ENCODE results near the gene SIRT5.

The SIRT5 gene

DNA sequence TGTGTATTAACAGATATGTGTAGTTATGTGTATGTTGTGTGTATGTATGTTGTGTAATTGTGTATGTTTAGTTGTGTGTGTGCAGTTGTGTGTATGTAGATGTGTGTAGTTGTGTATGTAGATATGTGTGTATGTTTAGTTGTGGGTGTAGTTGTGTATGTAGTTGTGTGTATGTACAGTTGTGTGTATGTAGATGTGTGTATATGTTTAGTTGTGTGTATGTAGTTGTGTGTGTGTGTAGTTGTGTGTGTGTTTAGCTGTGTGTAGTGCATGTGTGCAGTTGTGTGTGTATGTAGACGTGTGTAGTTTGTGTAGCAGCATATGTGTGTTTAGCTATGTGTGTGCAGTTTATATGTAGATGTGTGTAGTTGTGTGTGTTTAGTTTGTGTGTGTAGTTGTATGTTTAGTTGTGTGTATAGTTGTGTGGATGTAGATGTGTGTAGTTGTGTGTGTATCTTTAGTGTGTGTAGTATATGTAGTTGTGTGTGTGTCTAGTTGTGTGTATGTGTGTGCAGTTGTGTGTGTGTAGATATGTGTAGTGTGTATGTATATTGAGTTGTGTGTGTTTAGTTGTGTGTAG lies 16.3 kb downstream of the SIRT5 start:
- DNase-seq = no peak

DNA sequence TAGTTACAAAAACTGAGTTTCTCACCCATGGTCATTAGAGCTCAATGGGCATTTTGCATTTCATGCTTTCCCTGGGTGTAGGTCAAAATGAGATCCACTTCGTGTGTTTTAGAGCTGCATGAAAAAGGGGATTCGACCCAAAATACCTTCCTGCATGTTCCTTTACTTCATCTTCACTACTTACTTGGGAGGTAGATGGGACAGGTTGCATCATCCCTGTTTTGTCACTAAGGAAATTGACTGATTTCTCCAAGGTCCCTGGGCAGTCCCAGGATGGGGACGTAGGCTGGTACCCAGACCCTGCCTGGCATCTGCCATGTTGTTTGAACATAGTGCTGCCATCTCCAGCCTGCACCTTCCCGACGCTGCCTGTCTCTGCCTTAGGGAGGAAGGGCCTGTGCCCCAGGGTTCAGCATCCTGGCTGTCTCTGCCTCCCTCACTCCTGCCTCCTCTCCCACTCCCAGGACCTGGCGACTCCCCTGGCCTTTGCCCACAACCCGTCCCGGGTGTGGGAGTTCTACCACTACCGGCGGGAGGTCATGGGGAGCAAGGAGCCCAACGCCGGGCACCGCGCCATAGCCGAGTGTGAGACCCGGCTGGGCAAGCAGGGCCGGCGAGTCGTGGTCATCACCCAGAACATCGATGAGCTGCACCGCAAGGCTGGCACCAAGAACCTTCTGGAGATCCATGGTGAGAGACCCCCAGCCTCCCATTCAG lies 17.0 kb downstream of the SIRT5 start:
- no peak for DNase-seq

DNA sequence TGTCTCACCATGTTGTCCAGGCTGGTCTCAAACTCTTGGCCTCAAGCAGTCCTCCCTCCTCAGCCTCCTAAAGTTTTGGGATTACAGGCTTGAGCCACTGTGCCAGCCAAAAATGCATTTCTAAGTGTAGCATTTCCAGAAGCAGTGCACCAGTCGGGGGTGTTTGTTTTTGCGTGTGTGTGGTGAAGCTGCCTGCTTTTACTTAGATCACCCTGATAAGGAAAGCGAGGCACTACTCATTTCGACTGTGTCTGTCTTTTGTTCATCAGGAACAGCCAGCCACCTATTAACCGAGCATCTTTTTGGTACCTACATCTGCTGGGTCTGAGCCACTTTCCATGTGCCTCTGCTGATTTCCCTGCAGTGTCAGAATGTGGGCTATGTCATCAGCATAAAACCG lies 18.7 kb downstream of the SIRT5 start:
- DNase-seq = no peak

DNA sequence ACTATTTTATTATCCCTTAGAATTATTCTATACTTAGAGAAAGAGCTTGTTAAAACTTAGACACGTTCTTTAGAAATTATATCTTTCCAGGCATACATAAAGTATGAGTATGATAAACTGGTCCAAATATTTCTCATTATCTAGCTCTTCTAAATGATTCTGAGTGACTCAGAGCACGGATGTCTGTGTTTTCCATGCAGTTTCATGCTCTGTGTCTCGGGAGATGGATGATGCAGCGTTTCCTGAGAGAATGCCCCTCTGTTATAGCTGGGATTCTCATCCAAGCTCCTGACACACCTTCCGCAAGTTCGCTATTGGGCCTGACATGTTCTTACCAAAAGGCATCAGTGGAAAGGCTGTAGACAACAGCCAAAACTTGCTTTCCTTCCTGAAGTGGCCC lies 19.3 kb downstream of the SIRT5 start:
- DNase-seq = no peak

DNA sequence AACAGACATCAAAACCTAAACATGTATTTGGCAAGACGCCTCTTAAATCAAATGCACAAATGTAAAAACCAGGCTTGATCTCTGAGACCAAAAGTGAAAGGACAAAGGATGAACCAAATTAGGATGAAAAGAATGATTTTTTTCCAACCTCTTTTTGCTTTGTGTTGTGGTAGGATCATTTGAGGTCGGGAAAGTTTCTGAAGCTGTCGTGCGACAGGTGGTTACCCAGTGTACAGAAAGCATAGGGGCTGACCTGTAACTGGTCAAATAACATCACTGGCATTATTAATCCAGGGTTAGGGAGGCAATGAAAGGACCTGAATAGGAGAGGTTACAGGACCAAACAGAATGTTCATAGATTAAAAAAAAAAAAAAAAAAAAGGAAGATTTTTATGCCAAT lies 22.7 kb downstream of the SIRT5 start:
- no peak for DNase-seq

DNA sequence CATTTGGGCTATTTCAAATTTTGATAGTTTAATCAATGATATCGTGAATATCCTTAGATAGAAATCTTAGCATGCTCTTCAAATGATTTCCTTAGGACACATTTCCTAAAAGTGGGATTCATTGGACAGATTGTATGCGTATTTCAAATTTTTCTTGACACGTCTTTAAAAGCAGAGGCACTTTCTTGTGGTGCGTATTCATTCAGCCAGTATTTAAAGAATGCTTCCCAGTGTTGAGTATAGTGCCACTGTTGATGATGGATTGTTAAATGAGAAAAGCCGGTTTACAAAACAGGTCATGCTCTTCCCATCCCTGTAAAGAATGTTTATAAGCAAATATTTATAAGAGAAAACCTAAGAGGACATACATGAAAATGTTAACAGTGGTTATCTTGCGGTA lies 25.6 kb downstream of the SIRT5 start:
- DNase-seq = no peak

DNA sequence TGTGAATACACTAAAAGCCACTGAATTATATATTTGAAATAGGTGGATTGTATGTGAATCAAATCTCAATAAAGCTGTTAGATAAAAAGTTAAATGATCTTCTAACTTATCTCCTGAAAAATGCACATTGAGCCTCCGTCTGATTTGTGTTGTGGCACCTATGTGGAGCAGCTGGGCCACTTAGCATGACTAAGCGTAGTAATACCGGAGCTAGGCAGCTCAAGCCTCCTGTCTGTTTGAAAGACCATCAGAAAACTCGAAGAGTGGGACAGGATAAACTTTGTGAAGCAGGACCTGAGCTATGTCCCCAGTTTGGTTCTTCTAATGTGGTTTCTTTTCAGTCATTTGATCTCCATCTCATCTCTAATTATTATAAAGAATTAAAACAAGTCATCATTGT lies 29.7 kb downstream of the SIRT5 start:
- no peak for DNase-seq

DNA sequence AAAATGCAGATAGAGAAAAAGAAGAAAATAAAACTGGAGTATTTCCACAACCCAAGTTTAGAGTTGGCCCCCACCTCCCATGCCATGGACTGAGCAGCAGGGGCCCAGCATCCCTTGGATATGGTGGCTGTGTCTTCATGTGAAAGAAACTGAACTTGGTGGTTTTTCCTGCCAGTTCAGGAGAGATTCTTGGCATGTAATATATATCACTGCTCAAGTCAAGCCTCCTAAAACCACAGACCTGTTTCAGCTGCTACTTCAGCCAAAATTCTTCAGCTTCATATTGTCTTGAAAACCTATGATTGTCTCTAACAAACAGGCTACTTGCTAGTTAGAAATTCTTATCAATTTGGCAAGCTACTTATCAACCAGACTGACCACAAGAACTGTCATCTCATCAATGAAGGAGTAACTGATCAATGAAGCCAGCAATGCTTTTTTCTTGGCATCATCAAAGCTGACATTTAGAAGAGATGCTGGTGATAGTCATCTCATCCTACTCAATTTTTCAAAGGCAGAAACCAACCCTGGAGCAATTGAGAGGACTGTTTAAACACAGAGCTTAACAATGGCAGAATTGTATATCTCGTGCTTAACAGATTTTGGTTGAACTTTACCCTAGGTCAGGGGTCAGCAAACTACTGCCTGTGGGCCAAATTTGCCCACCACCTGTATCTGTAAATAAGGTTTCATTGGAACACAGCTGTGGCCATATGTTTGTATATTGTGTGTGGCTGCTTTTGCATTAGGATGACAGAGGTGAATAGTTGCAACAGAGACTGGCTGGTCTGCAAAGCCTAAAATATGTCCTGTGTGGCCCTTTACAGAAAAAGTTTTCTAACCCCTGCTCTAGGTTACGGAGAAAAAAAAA lies 30.4 kb downstream of the SIRT5 start:
- DNase-seq = no peak

DNA sequence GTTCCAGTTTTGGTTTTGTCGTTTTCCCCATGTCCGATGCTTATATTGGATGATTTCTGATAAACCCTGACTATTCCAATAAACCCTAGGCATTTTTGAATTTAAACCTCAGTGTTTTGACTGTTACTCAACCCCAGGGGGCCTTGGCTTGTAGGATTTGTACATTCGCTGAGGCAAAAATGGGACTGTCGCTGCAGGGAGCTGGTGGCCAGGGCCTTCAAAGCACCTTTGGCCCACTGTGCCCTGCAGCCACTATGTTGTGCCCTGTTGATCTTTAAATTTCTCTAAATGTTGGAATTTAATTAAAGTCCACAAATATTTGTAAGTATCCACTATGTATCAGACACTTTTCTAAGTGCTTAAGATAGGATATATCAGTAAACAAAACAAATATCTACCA lies 31.2 kb downstream of the SIRT5 start:
- DNase-seq = no peak

DNA sequence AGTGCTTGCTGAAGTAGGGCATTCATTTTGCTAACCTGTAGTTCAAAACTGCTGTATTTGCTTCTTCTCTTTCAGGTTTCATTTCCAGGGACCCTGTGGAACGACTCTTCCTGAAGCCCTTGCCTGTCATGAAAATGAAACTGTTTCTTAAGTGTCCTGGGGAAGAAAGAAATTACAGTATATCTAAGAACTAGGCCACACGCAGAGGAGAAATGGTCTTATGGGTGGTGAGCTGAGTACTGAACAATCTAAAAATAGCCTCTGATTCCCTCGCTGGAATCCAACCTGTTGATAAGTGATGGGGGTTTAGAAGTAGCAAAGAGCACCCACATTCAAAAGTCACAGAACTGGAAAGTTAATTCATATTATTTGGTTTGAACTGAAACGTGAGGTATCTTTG lies 37.3 kb downstream of the SIRT5 start:
- no peak for DNase-seq

DNA sequence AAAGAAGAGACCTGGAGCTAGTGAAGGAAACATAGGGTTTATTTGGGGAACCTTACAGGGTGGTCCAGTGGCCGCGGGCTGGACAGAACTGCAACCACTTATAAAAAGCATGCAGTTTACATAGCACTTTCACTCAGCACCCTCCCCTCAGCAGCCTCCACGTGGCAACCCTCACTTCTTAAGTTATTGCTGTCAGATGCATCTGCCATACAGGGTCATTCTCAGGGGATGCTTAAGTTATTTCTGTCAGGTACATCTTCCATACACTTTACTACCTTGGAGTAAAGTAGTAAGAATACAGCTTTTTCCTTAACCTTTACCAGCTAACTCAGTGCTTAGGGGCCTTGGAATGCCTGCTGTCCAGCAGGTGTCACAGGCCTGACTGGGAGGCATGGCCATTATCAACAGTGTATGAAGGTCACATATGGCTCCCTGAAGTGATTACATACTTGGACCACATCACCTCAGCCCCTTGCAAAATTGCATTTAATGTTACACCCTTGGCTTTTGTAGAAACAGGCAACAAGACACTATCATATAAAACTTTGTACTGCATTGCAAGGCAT lies 38.7 kb downstream of the SIRT5 start:
- no peak for DNase-seq

DNA sequence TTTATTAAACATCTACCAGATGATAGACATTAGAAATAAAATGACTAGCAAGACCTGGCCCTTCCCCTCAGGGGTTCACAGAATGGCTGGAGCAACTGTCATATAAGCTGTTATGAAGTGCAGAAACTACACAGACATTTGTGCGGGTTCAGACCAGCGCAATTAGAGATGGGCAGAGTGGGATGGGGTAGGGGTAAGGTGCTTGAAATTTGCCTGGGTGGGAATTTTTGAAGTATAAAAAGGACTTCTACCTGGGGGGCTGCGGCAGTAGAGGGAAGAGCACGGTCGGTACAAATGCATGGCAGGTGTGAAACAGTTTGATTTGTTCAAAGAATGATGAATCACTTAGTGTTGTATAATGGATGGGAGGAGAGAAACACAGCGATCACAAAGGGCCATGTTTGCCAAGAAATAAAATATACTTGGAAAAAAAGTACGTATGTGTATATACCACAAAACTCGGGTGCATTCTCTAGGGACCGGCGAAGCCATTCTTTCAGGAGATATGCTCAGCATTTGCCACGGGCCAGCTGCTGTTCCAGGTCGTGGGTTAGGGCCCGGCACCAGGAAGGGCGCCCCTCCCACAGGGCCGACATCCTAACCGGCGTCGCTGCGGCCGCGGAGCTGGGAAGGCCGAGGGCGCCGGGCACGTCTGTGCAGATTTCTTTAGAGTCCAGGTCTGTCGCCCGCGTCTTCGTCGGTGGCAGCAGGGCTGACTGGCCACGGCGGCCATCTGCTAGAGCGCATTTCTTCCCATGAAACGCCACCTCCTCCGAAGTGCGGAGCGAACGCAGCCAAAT lies 39.9 kb downstream of the SIRT5 start:
- DNase-seq = no peak

DNA sequence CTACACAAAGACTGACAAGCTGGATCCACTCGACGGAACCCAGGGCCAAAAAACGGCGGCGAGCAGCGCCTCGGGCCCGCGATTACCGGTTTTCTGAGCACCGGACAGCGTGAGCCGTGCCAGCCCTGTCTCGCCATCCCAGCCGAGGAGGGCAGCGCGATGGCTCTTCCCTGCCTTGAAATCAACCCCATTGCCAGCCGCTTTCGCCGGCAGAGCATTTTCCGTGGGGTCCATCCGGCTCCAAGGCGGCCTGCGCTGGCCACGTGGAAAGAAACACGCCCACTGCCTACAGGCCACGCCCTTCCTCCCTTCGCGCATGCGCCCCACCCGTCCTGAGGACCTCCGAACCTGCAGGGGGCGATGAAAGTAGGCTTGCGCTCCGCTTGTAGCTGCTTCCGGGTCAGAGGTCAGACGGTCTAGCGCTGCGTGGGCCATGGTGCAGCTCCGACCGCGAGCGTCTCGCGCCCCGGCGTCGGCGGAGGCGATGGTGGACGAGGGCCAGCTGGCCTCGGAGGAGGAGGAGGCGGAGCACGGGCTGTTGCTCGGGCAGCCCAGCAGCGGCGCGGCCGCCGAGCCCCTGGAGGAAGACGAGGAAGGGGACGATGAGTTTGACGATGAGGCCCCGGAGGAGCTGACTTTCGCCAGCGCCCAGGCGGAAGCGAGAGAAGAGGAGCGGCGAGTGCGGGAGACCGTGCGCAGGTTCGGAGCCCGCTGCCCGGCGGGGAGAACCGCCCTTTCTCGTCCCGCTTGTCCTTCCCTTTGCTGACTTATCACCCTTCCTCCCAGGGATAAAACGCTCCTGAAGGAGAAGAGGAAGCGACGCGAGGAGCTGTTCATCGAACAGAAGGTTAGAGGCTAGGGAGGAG lies 40.8 kb downstream of the SIRT5 start, which contains the start of gene NOL7:
Gene NOL7, plus strand, starts transcription at position 410 of the 866 bp plus-strand sequence. Its CDS starts 24 bp downstream, at position 434.
- peak; percentile 99 for DNase-seq

DNA sequence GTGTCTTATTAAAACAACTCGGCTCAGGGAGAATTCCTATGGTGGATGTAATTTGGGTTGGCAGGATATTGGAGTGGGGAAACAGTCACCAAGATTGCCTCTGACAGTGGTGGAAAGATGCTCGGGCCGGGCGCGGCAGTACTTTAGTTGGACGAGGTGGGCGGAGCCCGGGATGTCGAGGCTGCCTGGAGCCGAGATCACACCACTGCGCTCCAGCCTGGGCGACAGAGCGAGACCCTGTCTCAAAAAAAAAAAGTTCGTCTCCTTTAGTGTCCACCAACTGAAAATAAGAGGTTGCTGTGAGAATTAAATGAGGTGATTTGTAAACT lies 41.4 kb downstream of the SIRT5 start:
- peak; percentile 51 for DNase-seq

DNA sequence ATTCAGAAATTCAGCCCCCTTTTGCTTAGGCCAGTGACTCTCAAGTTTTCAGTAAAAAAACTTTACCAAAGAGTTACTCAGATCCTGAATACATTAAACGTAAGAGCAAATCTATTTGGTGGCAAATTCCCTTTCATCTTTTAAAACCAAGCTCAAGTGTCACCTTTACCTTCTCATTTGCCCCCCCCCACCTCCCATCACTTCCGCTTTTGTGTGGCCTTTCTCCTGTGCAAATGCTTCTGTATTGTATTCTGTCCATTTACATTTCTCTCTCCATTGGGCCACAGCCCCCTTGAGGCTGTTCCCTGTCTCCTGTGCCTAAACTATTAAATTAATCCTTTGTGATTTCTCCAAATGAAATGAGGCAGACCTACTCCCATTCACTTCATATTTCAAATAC lies 42.7 kb downstream of the SIRT5 start:
- DNase-seq = no peak

DNA sequence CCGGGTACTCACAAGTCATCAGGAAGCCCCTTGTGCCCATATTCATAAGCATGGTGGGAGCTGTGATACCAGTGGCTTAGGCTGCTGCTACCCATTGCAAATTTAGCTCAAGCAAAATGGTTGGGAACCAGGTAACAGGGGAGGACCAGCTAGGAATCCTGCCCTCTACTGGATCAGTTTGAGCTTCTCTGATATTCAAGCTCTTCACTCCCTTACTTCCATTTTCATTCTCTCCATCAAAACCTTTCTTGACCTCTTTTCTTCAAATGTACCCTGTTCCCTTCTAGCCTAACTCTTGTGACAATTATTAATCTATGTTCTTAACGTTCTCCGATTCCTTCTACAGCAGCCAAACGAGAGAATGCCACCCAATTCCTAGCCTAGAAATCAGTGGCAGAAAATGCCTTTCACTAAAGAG lies 50.5 kb downstream of the SIRT5 start:
- no peak for DNase-seq

DNA sequence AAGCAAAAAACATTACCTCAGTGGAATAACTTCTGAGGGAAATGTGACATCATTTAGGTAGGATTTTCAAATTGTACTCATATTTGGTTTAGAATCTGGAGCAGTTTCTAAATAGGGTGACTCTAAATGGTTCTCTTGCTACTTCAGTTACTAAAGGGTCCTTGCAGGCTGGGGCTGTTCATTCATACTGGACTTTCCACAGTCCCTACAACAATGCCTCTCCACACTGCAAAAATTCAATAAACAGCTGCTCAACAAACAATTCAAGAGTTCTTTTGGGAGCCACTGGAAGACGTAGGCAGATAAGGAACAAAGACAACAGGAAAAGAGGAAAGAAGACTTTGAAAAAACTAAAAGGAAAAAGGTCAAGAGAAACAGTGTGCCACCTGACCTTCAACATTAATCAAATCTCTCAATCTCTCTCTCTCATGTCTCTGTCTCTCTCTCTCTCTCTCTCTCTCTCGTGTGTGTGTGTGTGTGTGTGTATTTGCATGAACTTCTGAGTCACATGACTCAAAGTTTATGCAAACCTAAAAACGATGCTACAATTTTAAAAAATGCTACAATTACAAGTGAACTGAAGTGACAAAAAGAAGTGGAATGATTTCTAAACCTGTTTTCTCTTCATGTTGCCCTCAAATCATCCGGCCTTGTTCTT lies 55.2 kb downstream of the SIRT5 start:
- DNase-seq = no peak

DNA sequence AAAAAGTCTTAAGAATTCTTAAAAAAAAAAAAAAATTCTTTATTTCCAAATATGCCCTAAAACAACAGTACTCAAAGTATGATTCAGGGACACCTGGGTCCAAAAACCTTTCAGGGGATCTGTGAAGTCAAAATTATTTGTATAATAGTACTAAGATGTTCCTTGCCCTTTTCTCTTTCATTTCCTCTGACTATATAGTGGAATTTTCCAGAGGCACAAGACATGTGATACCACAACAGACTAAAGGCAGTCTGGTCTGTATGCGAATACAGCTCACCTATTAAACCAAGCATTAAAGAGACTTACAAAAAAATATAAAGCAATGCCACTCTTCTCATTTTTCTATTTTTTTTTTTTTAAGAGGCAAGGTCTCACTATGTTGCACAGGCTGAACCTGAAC lies 56.1 kb downstream of the SIRT5 start:
- DNase-seq = no peak

DNA sequence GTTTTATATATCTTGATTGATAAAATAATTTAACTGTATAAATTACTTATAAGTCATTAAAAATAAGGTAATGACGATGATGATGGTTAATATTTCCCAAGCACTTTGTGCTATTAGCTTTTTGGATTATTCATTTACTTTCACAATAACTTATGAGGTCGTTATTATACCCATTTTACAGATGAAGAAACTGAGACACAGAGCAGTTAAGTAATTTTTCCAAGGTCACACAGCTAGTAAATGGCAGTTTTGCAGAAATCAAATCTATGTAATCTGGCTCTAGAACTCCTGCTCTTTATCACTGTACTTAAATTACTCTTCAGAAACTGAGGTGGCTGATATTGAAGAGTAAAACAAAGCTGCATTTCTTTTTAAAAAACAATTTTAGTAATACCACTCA lies 58.9 kb downstream of the SIRT5 start:
- DNase-seq = no peak

DNA sequence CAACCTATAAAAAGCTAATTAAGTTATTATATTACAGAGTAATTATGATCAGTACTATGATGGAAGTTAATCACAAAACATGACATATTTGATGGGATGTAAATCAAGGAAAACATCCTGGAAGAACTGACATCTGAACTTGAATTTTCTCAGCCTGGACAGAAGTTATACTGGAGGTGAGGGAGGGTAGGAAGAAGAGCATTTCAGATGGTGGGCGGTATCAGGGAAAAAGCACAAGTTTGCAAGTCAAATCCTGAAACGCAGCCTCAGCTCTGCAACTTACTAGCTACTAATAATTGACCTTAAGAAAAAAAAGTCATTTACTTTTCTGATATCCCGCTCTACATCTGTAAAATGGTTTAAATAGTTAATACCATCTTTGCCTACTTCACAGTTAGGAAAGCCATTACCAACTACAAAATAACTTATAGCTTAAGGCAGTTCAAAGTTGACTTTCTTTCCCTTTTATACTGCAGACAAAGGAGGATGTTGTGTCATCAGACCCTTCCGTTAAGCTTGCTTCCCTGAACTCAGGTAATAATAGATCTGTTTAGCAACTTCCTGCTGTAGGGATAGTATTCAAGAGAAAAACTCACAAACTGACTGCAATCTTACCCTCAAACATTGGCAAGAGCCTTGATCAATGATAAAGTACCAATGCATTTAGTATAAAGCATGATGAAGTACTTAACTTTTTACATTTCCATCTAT lies 61.7 kb downstream of the SIRT5 start:
- DNase-seq = no peak

DNA sequence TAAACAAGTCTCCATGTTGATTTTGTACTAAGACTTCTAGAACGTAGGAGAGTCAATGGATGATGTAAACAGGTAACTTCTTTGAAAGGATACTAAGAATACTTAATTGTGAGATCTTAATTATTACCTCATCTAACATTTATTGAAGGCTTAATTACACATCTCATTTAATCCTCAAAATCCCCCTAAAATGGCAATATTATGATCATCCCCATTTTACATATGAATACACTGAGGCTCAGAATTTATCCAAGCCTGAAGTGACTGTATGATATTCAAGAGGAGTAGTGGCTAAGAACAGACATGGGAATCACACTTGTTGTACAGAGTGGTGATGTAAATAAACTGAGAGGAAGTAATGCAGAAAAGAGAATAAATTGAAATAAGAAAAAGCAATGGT lies 63.6 kb downstream of the SIRT5 start:
- no peak for DNase-seq

Data from stimulated activated CD4-positive, alpha-beta T cell treated with anti-CD3 and anti-CD28 coated beads, Interleukin-4, amount 100 ng/mL, for 1 hour (primary cell).